Activated CD4-positive, CD25-positive, alpha-beta regulatory T cell treated with anti-CD3 and anti-CD28 coated beads, Interleukin-2, amount 50 U/mL, for 72 hours (primary cell): ENCODE measurements around the gene SULT1A1.
"Not testable (repeated sequence)": the region's sequence is repeated elsewhere in the genome, so short reads cannot be mapped to it uniquely, and the experiment has no call there.

Source experiments
- DNase-seq: peaks from one replicate; pipeline ENCODE4 v3.0.0; 2021

SULT1A1 gene

DNA sequence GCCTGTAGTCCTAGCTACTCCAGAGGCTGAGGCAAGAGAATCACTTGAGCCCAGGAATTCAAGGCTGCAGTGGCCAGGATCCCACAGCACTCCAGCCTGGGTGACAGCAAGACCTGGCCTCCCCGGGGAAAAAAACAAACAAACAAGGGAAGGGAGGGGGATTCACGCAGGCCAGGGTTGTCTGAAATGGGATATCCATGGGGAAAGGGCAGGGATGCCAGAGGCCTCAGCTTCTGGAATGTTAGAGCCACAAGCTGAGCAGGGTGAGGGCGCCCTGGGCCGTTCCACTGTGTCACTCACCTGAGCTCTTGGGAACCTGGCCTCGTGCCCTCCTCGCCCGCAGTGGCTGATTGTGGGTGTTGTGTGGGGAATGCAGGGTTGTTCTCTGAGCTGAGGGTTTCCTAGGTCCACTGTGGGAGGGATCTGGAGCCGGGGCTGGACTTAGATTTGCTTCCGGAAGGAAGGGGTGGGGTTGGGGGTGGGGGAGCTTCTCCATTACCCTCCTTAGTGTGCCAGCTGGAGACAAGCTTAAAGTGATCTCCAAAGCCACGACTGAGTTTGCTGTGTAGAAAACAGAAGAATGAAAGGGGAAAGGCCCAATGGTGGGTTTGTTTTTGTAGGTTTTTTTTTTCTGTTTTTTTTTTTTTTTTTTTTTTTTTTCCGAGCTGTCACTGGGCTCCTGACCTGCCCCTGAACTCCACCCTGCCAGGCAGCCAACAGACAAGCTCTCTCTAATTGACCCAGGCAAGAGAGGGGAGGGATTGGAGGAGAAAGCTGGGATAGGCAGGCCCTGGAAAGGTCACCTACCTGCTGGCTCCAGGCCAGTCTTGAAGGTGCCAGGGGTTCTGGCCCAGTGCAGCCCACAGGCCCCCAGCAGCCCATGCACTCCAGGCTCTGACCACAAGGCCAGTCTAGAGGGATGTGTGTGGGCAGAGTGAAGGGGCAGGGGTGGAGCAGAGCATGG, at the start of gene SULT1A1:
TSS of gene SULT1A1 (minus strand) at position 414 of the 964 bp plus-strand sequence. CDS start 1,189 bp downstream, outside the sequence.
- DNase-seq = peak; percentile 30

GRCh38 chr16:28639959-28640358, 30.1 kb upstream of the SULT1A1 start:
- not testable (repeated sequence) for DNase-seq

- not testable (repeated sequence) for DNase-seq
Observed at GRCh38 chr16:28638359-28638758, 28.5 kb upstream of the SULT1A1 start.

DNA sequence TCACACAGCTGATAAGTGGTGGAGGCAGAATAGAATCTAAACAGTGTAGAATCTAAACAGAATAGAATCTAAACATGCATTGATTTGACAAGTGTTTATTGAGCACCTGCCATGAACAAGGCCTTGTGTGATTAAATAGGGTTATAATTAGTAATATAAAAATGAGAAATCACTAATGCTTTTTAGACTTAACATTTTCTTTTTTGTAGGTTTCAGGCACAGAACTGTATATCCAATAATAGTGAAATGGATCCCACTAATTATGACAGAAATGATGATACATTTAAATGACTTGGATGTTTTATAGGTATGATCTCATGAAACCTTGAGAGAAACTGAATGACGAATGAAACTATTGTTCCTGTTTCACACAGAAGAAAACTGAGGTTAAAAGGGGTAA, 27.9 kb upstream of the SULT1A1 start, which contains the start of gene NPIPB8:
TSS of gene NPIPB8 (plus strand) at position 301 of the 400 bp plus-strand sequence. CDS start 296 bp downstream, outside the sequence.
- not testable (repeated sequence) for DNase-seq

- not testable (repeated sequence) for DNase-seq
Observed at GRCh38 chr16:28636093-28636823, 26.4 kb upstream of the SULT1A1 start.

GRCh38 chr16:28630905-28631304, 21.1 kb upstream of the SULT1A1 start:
- DNase-seq = not testable (repeated sequence)

- peak; percentile 67 for DNase-seq
Observed at GRCh38 chr16:28623172-28623711, 13.4 kb upstream of the SULT1A1 start.

DNA sequence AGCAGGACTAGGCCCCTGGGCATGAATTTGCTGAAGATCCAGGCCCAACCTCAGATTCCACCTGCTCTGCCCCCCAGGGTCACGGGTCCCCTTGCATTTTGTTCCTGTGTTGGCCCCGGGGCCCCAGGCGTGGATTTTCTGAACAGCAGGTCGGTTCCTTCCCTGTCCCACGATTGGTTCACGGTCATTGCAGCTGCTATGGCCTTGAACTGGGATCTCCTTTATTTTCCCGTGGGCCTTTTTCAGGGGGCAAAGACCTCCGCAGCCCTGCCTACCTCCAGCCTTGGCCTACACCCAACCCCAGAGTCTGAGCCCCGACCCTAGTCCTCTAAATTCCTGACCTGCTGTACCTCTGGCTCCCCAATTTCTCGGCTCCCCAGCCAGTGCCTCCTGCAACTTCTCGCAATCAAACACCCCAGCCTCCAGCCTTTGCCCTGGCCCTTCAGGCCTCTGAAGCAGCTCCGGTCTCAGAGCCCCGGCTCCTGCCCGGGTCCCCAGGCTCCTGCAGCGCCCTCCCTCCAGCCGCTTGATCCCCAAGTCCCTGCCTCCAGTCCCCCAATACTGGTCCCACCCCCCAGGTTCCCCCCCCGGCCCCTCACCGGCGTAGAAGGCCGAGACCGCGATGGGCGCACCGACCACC, 12.8 kb upstream of the SULT1A1 start:
- DNase-seq = not testable (repeated sequence)

DNA sequence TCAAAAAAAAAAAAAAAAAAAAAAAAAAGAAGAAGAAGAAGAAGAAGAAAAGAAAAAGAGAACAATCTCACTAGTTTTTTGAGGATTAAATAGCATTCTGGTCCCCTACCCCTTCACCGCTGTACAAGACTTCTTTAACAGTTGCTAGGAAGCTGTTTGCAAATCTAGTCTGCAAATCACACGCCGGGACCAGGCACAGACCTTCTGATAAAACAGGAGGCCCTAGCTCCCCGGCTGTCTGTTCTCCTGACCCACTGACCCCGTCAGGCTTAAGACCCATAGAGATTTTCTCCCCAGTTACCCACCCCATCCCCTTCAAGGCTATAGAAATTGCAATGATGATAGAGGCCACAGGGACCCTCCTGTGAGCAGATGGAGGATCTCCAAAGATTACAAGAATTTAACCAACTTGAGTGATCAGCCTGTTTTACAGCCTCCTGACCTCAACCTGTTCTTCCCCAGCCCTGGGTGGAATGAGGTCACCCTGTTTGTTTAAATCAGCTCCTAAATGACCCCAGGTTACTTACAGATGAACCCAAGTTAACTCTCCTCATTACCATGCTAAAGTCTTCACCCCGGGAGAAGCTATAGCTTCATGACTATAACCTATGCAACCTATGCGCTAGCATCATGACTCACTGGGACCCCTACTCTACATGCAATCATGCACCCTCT, 11.8 kb upstream of the SULT1A1 start:
- DNase-seq = no peak

GRCh38 chr16:28620316-28620715, 10.5 kb upstream of the SULT1A1 start:
- not testable (repeated sequence) for DNase-seq

DNA sequence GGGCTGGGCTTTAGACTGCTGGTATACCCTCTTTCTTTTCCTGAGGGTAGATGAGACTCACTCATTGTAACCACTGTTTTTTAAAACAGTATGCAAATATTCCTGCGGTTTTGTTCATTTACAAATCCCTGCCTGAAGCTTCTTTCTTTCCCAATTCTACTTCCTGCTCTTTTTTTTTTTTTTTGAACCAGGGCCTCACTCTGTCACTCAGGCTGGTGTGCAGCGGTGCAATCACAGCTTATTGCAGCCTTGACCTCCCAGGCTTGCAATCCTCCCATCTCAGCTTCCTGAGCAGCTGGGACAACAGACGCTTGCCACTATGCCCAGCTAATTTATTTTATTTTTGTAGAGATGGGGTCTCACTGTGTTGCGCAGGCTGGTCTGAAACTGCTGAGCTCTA, 8.0 kb upstream of the SULT1A1 start:
- no peak for DNase-seq

DNA sequence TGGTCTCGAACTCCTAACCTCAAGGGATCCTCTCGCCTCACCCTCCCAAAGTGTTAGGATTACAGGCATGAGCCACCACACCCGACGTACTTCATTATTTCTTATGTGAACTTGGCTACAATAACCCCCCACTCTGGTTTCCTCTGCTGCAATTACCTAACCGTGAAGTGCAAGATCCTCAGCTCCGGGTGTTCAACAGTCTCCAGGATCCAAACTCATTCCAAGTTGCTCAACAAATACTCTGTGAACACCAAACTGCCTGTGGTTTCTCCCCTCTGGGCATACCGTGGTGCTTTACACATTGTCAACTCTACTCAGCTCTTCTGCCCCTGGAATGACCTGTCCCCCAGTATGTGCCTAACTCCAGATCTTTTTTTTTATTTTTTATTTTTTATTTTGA, 6.8 kb upstream of the SULT1A1 start:
- no peak for DNase-seq

DNA sequence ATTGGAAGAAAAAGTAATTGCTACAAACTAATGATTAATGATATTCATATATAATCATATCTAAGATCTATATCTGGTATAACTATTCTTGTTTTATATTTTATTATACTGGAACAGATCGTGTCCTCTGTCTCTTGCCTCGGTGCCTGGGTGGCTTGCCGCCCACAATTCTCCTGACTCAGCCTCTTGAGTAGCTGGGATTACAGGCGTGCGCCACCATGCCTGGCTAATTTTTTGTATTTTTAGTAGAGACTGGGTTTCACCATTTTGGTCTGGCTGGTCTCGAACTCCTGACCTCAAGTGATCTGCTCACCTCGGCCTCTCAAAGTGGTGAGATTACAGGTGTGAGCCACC, 6.4 kb upstream of the SULT1A1 start:
- not testable (repeated sequence) for DNase-seq

GRCh38 chr16:28615486-28616223, 5.8 kb upstream of the SULT1A1 start:
- not testable (repeated sequence) for DNase-seq

GRCh38 chr16:28614561-28614960, 4.7 kb upstream of the SULT1A1 start:
- not testable (repeated sequence) for DNase-seq

- not testable (repeated sequence) for DNase-seq
Observed at GRCh38 chr16:28613912-28614311, 4.1 kb upstream of the SULT1A1 start.

DNA sequence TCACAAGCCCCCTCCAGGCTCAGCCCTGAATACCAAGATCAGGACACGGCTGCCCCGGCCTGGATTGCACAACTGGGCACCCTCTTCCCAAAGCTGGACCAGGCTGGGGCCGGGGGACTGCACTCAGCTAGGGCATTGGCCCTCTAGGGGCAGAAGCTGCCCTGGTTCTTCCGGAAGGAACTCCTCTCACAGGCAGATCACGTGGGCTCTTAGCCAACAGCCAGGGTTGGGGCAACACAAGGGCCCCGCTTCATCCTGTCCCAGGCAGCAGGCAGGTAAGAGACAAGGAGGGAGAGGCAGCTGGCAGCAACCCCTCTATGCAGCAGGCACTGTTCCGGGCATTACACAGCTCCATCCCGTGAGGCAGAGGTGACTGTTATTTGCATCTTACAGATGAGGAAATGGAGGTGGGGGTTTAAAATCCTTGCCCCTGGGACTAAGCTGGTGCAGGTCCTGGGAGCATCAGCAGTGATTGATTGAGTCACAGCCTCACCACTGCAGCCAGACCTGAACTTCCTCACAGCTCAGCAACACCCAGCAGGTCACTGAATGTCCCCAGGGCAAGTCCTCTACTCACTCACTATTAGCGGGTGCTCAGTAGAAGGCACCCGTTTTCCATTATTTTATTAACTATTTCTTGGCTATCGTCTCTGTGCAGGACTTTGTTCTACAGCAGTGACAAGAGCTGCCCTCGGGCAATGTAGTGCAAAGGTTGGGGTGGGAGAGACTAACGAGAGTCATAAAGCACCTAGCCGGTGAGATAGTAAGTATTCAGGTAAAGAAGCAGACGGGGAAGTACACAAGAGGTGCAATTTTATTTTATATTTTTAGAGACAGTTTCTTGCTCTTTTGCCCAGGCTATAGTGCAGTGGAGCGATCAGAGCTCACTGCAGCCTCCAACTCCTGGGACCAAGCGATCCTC, 2.8 kb upstream of the SULT1A1 start:
- DNase-seq = not testable (repeated sequence)

GRCh38 chr16:28610595-28611191, 849 bp upstream of the SULT1A1 start:
- DNase-seq = no peak

DNA sequence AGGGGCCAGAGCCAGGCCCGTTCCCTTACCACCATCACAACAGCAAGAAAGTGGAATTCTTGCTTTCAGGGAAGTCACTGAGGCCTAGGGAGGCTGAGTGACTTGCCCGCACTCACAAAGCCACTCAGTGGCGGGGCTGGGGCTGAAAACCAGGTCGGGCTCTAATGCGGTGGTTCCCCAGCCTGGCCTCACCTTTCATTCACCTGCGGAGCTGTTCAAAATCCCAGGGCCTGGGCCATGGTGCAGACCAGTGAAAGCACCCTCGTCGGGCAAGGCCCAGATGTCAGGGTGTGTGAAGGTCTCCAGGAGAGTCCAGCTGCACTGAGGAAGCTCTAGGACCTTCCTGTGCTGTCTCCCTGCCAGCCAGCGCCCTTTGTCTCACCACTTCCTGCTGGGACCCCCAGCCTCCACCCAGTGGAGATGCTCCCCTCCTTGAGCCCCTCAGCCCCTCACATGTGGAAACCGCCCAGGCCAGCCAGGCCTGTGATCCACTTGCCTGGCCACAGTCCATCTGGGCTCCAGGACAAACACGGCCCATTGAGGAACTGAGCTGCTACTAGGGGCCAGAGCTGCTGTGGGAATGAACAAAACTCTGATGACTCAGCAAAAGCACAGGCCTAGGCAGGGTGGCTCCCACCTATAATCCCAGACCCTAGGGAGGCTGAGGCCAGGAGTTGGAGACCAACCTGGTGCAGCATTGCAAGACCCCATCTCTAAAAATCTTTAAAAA, 812 bp downstream of the SULT1A1 start:
- DNase-seq = peak; percentile 27
